Fibroblast of the aortic adventitia (primary cell): ENCODE results near the gene NHS. TPM values are rescaled to one million over a fixed set of nuclear protein-coding genes. Genes with fewer than 3 reads are reported as not detected.

Experiments used
- DNase-seq: peaks from one replicate; pipeline ENCODE4 v3.0.0-alpha.2; 2010; ENCODE audit warnings: low read depth
- H3K4me3 ChIP-seq: 2 replicates; pipeline ENCODE4 v1.5.1; 2011; ENCODE audit warnings: low read depth, mild to moderate bottlenecking, control low read depth, low read length, moderate library complexity
- total RNA-seq: library from RNA; depleted of rRNA; stranded (reverse); fragments of >200 nt; gene quantifications from 2 replicates; pipeline ENCODE4 v1.2.3, GENCODE V29; 2012; ENCODE audit warnings: low replicate concordance
- TF ChIP-seq, protein P1 (sequence below): IDR thresholded peaks from 2 replicates; pipeline ENCODE4 v1.5.1; 2011; ENCODE audit warnings: mild to moderate bottlenecking, low read length, control low read depth, inconsistent platforms; ENCODE audit not compliant: insufficient read depth

Gene NHS
- total RNA-seq, 1 donor: 11.6 TPM

DNA sequence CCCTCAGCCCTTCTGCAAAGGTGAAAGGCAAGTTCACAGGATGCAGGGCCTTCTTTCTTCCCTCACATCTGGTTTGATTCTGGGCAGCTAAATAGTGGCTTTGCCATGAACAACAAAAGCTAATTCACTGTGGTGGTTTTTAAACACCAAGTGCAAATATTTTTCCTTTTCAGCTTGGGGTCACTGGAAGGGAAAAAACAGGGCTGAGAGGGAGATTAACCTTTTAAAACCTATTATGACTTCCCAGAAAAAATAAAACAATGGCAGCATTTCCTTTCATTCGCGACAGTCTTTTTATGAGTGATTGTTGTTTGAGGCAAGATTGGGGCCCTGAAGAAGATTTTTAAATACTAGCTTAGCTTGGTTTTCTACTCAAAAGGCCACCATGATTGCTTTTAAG, 258.5 kb downstream of the NHS start:
- no peak overlapping the region for H3K4me3 ChIP-seq
- TF ChIP-seq, protein P1, sequence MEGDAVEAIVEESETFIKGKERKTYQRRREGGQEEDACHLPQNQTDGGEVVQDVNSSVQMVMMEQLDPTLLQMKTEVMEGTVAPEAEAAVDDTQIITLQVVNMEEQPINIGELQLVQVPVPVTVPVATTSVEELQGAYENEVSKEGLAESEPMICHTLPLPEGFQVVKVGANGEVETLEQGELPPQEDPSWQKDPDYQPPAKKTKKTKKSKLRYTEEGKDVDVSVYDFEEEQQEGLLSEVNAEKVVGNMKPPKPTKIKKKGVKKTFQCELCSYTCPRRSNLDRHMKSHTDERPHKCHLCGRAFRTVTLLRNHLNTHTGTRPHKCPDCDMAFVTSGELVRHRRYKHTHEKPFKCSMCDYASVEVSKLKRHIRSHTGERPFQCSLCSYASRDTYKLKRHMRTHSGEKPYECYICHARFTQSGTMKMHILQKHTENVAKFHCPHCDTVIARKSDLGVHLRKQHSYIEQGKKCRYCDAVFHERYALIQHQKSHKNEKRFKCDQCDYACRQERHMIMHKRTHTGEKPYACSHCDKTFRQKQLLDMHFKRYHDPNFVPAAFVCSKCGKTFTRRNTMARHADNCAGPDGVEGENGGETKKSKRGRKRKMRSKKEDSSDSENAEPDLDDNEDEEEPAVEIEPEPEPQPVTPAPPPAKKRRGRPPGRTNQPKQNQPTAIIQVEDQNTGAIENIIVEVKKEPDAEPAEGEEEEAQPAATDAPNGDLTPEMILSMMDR: no peak
- DNase-seq: no peak

DNA sequence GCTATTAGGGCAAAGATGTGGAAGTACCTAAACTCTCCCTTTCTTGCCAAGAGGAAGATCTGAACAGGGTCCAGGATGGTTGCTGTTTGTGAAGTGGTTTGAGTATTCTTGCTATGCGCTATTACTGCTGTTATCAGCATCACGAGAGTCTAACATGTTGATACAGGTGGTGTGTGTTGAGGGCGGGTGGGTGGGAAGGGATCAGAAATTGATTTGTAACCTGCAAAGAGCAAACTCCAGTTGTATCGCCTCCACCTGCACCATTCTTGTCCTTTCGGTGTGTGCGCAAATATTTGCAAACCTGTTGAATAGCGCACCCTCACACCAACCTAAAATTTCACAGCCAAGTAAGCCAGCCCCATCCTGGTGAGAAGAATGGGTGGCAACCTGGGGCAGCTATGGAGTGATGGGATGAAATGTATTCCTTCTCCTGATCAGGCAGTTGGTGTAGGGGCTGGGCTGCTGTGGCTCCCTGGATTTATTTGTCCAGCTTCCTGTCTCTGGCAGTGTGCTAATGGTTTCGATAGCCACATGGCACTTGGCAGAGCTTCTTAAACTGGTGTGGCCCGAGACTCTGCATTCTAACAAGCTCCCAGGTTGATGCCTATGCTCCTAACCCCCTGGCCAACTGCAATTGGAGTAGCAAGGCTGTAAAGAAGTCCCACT, 259.7 kb downstream of the NHS start:
- no peak for DNase-seq
- H3K4me3 ChIP-seq: no peak overlapping the region
- TF ChIP-seq, protein P1: no peak

DNA sequence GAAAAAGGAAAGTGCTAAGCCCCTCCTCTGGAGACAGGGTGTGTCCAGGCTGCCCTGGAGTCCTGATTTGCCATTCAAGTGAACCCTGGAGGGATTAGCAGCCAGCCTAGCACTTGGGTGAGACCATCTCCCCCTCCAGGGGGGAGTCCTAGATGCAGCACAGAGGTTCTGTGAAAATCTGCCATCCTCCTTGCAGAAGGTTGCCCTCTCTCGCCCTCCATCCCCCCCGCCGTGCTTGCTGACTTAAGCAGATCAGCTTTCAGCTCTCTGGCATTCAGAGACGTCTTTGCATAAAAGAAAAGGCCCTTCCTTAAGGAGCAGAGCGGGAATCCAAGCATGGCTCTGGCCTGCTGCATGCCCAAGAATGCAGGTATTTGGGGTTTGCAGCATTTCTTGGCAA, 260.2 kb downstream of the NHS start:
- DNase-seq: no peak
- H3K4me3 ChIP-seq: no peak overlapping the region
- TF ChIP-seq, protein P1: no peak

DNA sequence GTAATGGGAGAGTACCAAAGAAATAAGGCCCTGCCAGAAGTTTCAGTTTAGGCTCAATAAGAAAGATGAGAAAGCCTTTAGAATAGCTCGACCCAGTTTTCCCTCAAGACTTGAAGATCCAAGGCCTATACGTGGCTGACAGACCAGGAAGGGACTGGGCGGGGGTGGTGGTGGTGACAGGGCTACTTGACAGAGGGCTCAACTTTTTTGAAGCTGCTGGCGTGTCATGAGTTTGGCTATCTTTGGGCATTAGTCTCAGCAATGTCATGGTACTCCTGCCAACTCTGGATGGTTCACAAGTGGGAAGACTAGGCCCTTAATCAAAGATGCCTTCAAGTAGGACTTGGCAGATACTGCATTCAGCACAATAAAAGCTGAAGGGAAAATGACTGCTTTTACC, 262.2 kb downstream of the NHS start:
- TF ChIP-seq, protein P1: no peak
- no peak for DNase-seq
- H3K4me3 ChIP-seq: no peak overlapping the region

DNA sequence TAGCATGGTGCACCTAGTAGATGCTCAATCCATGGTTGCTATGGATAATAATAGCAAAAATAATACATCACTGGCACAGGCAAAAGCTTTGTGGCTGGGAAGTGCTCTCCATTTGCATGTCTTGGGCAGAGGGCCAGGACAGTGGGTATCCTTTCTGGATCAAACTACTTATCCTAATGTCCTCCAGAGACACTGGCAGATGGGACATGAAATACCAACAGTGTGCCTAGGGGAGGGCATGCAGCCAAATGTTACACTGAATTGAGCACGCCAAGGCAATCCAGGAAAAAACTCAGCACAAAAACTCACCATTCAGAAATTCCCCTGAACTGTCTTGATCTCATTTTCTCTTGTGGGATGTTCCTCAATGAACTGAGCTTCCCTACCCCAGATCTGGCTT, 263.7 kb downstream of the NHS start:
- no peak for DNase-seq
- no peak overlapping the region for H3K4me3 ChIP-seq
- TF ChIP-seq, protein P1: no peak

DNA sequence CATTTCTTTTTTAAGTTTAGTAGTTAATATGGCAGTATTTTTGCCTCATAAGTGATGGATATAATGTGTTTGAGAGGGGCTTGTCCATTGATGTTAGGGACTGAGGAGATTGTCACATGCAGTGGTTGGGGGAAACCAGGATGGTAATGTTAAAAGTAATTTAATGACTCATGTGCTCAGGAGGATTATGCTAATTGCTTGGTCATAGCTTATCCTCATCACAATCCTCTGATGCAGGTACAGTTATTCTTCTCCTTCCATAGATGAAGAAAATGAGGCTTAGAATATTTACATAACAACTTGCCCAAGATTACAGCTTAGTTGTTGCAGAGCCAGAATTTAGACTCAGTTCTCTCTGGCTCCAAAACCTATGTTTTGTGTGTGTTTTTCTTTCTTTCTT, 267.9 kb downstream of the NHS start:
- no peak overlapping the region for H3K4me3 ChIP-seq
- TF ChIP-seq, protein P1: no peak
- DNase-seq: no peak

DNA sequence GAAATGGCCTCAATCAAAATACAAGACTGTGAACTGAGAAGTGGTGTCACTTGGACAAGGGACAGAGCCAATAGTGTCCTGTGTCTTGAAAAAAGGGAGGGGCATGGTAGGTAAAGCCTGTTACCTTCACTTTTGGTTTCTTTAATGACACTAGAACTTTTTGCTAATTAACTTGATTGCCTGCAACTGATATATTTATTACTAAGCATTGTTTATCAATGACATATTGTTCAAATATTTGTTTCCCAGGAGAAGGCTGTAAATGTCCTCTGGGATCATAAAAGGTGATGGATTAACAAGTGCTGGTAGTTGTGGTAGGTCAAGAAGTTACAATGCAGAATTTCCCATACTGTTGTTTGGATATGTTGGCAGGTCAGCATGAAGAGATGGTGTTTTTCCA, 268.5 kb downstream of the NHS start:
- no peak overlapping the region for H3K4me3 ChIP-seq
- TF ChIP-seq, protein P1: no peak
- DNase-seq: no peak
